Activated CD4-positive, alpha-beta memory T cell treated with anti-CD3 and anti-CD28 coated beads, Interleukin-2, amount 10 ng/mL, durations not matched to agents 7 days and 5 days (primary cell): ENCODE measurements around the gene MYO18A. TPM values are rescaled to one million over a fixed set of nuclear protein-coding genes. Genes with fewer than 3 reads are reported as not detected.
"Not testable (repeated sequence)": the region's sequence is repeated elsewhere in the genome, so short reads cannot be mapped to it uniquely, and the experiment has no call there.

ENCODE experiments used
- CTCF ChIA-PET: fragments of 350-600 bp; sonication (Branson Sonifier 250); formaldehyde crosslinking; loops from one replicate; lab custom pipeline; 2021; ENCODE audit warnings: antibody characterized with exemption, inconsistent platforms; lab: Charles Lee
- POLR2A ChIA-PET: fragments of 350-600 bp; sonication (Branson Sonifier 250); formaldehyde crosslinking; loops from one replicate; lab custom pipeline; 2021; ENCODE audit warnings: antibody characterized with exemption; lab: Charles Lee
- DNase-seq: peaks from one replicate; pipeline ENCODE4 v3.0.0-alpha.2; 2020
- H3K27ac Mint-ChIP-seq: one replicate; pipeline ENCODE4 v1.8.0; 2021; ENCODE audit warnings: mild to moderate bottlenecking, mixed read lengths
- H3K27me3 Mint-ChIP-seq: one replicate; pipeline ENCODE4 v1.8.0; 2021; ENCODE audit warnings: mixed read lengths
- H3K36me3 Mint-ChIP-seq: one replicate; pipeline ENCODE4 v1.8.0; 2021; ENCODE audit warnings: low read depth, mixed read lengths
- H3K4me1 Mint-ChIP-seq: one replicate; pipeline ENCODE4 v1.8.0; 2021; ENCODE audit warnings: mixed read lengths
- H3K4me3 Mint-ChIP-seq: one replicate; pipeline ENCODE4 v1.8.0; 2021; ENCODE audit warnings: mild to moderate bottlenecking, mixed read lengths
- H3K9me3 Mint-ChIP-seq: one replicate; pipeline ENCODE4 v1.8.0; 2021; ENCODE audit warnings: mixed read lengths
- total RNA-seq, 2 experiments: library from RNA; stranded (reverse); gene quantifications; one replicate each; pipeline ENCODE4 v1.2.3, GENCODE V29; 2021

Gene MYO18A
- total RNA-seq, 2 experiments from 2014 or later: 92.6 to 100 TPM

GRCh38 chr17:29149431-29150064 is 30.6 kb downstream of the MYO18A start:
- no peak for DNase-seq
- POLR2A ChIA-PET: interaction anchor here (0.8 to 6.1 kb wide), 15 partner anchors 9 to 143 kb away, joined by 3 to 48 read pairs (median 5); partner anchors contain the start of genes MYO18A and NUFIP2
- no peak overlapping the region for H3K27ac Mint-ChIP-seq

GRCh38 chr17:29148790-29149430 is 31.3 kb downstream of the MYO18A start:
- H3K4me1 Mint-ChIP-seq: peaks cover 55% of the 10 kb centered on the region
- ChIA-PET POLR2A (interaction anchor here (0.8 to 6.1 kb wide), 13 partner anchors 10 to 144 kb away, joined by 3 to 48 read pairs (median 5); partner anchors contain the start of genes MYO18A and NUFIP2), CTCF (interaction anchor here (0.6 to 11.3 kb wide), 37 partner anchors 8 to 361 kb away, joined by 3 to 286 read pairs (median 4); partner anchors contain the start of genes CRYBA1, FAM222B, MYO18A and NUFIP2)

More at GRCh38 chr17:29149431-29150064, 30.6 kb downstream of the MYO18A start:
- Mint-ChIP-seq H3K36me3 (no peaks in the 10 kb centered on the region), H3K4me3 (peak overlapping the region; percentile 62), H3K27me3 (no peaks in the 10 kb centered on the region), H3K9me3 (no peaks in the 10 kb centered on the region), H3K4me1 (peaks cover 57% of the 10 kb centered on the region)
- CTCF ChIA-PET: interaction anchor here (0.7 to 11.3 kb wide), 33 partner anchors 8 to 360 kb away, joined by 3 to 286 read pairs (median 5); partner anchors contain the start of genes CRYBA1, FAM222B and MYO18A

DNA sequence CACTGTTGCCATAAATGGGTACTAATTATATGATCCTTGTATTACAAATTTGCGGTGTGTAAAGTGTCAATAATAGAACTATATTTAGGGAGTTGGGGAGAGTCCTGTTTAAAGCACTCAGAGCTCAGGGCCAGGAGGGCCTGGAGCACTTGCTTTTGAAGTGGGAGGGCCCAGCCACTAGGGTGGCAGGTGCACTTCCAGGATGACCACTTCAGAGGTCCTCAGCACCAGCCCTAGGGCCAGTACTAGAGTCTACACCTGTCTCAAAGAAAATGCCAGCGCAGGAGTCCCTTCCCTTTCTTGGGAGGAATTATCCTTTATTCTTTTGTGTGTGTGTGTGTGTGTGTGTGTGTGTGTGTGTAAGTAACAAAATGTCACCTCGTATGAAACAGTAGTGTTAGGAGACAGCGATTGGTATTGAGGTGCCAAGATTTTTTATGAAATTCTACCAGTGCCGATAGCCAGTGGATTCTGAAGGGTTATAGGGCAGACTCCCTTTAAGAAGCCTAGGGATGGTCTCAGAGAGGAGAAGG is 31.9 kb downstream of the MYO18A start:
- POLR2A ChIA-PET: interaction anchor here (0.8 to 6.1 kb wide), 12 partner anchors 10 to 144 kb away, joined by 3 to 48 read pairs (median 7); partner anchors contain the start of genes MYO18A and NUFIP2
- peaks cover 56% of the 10 kb centered on the region for H3K4me1 Mint-ChIP-seq
- DNase-seq: no peak

More at GRCh38 chr17:29148790-29149430, 31.3 kb downstream of the MYO18A start:
- DNase-seq: peak; percentile 94
- Mint-ChIP-seq H3K27ac (peak overlapping the region; percentile 68), H3K36me3 (no peaks in the 10 kb centered on the region), H3K27me3 (no peaks in the 10 kb centered on the region), H3K4me3 (peak overlapping the region; percentile 65), H3K9me3 (no peaks in the 10 kb centered on the region)

DNA sequence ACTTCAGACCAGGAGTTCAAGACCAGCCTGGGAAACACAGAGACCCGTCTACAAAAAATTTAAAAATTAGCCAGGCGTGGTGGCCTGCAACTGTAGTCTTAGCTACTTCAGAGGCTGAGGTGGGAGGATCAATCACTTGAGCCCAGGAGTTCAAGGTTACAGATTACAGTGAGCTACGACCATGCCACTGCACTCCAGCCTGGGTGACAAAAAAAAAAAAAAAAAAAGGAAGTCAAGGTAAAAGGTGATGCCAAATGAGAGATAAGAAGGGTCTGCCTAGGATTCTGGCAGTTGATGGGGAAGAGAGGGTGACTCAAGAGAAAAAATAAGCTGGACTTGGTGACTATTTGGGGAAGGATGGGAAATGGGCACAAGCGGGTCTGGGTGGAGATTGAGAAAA is 32.5 kb downstream of the MYO18A start:
- no peak for DNase-seq
- H3K27me3 Mint-ChIP-seq: no peaks in the 10 kb centered on the region
- peaks cover 62% of the 10 kb centered on the region for H3K4me1 Mint-ChIP-seq
- H3K4me3 Mint-ChIP-seq: no peak overlapping the region
- ChIA-PET CTCF (interaction anchor here (0.6 to 11.3 kb wide), 18 partner anchors 9 to 760 kb away, joined by 3 to 286 read pairs (median 7); partner anchors contain the start of genes MYO18A and NUFIP2), POLR2A (interaction anchor here (0.6 to 6.1 kb wide), 7 partner anchors 9 to 145 kb away, joined by 3 to 48 read pairs (median 19); partner anchors contain the start of genes CRYBA1, MYO18A and NUFIP2)
- peak overlapping the region; percentile 58 for H3K27ac Mint-ChIP-seq
- no peaks in the 10 kb centered on the region for H3K9me3 Mint-ChIP-seq
- peaks cover 3% of the 10 kb centered on the region for H3K36me3 Mint-ChIP-seq

More for the DNA sequence above, 31.9 kb downstream of the MYO18A start:
- Mint-ChIP-seq H3K27me3 (no peaks in the 10 kb centered on the region), H3K9me3 (no peaks in the 10 kb centered on the region), H3K27ac (peak overlapping the region; percentile 68), H3K4me3 (peak overlapping the region; percentile 65), H3K36me3 (peaks cover 3% of the 10 kb centered on the region)
- CTCF ChIA-PET: interaction anchor here (0.6 to 11.3 kb wide), 40 partner anchors 9 to 759 kb away, joined by 3 to 286 read pairs (median 4); partner anchors contain the start of genes CRYBA1, FAM222B, MYO18A and NUFIP2

GRCh38 chr17:29147228-29147627 is 33.0 kb downstream of the MYO18A start:
- DNase-seq, H3K9me3 Mint-ChIP-seq, H3K4me3 Mint-ChIP-seq, H3K36me3 Mint-ChIP-seq, H3K27me3 Mint-ChIP-seq: not testable (repeated sequence)
- POLR2A ChIA-PET: interaction anchor here (0.6 to 6.1 kb wide), 5 partner anchors 8 to 197 kb away, joined by 3 to 48 read pairs (median 28); partner anchors contain the start of genes CRYBA1 and NUFIP2
- CTCF ChIA-PET: interaction anchor here (0.6 to 11.3 kb wide), 13 partner anchors 8 to 660 kb away, joined by 3 to 286 read pairs (median 40); partner anchors contain the start of genes MYO18A and NUFIP2
- Mint-ChIP-seq H3K4me1 (peaks cover 67% of the 10 kb centered on the region), H3K27ac (peak overlapping the region; percentile 58)

GRCh38 chr17:29146369-29146972 is 33.7 kb downstream of the MYO18A start:
- H3K9me3 Mint-ChIP-seq: no peaks in the 10 kb centered on the region
- no peak for DNase-seq
- no peak overlapping the region for H3K4me3 Mint-ChIP-seq
- ChIA-PET POLR2A (interaction anchor here (0.7 to 6.1 kb wide), 7 partner anchors 8 to 196 kb away, joined by 3 to 48 read pairs (median 5); partner anchors contain the start of gene NUFIP2), CTCF (interaction anchor here (1.1 to 11.3 kb wide), 10 partner anchors 8 to 195 kb away, joined by 3 to 286 read pairs (median 53); partner anchors contain the start of gene MYO18A)
- H3K4me1 Mint-ChIP-seq: peaks cover 72% of the 10 kb centered on the region
- H3K27me3 Mint-ChIP-seq: no peaks in the 10 kb centered on the region
- H3K36me3 Mint-ChIP-seq: peaks cover 3% of the 10 kb centered on the region
- H3K27ac Mint-ChIP-seq: no peak overlapping the region

GRCh38 chr17:29145289-29146073 is 34.7 kb downstream of the MYO18A start:
- DNase-seq: peak; percentile 79
- H3K4me1 Mint-ChIP-seq: peaks cover 79% of the 10 kb centered on the region
- POLR2A ChIA-PET: interaction anchor here (0.6 to 6.1 kb wide), 12 partner anchors 7 to 470 kb away, joined by 3 to 48 read pairs (median 4); partner anchors contain the start of genes NUFIP2 and PHF12
- H3K27ac Mint-ChIP-seq: peak overlapping the region; percentile 32
- no peaks in the 10 kb centered on the region for H3K27me3 Mint-ChIP-seq
- CTCF ChIA-PET: interaction anchor here (0.6 to 11.3 kb wide), 24 partner anchors 7 to 949 kb away, joined by 3 to 286 read pairs (median 4); partner anchors contain the start of gene MYO18A
- no peaks in the 10 kb centered on the region for H3K9me3 Mint-ChIP-seq
- peaks cover 7% of the 10 kb centered on the region for H3K36me3 Mint-ChIP-seq
- no peak overlapping the region for H3K4me3 Mint-ChIP-seq

DNA sequence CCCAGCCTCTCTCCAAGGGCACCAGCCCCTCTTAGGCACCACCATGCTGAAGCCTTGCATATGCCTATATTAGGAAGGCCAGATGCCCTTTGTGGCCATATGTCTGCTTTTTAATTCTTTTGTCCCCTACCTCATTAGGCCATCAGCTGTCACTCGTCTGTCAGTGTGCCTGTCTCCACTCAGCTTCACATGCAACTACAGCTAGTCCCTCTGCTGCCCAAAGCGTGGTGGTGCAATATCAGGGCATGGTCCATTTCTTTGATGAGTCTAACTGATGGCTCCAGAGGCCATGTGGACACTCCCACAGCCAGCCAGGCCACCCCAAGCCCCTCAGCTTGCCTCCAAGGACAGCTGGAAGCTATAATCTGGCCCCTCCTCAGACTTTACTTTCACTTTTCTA is 36.3 kb downstream of the MYO18A start:
- CTCF ChIA-PET: interaction anchor here (1.0 to 11.3 kb wide), 6 partner anchors 11 to 76 kb away, joined by 3 to 286 read pairs (median 110); partner anchors contain the start of gene MYO18A
- no peak overlapping the region for H3K4me3 Mint-ChIP-seq

GRCh38 chr17:29141514-29141876 is 38.7 kb downstream of the MYO18A start:
- Mint-ChIP-seq H3K27me3 (no peaks in the 10 kb centered on the region), H3K4me1 (peaks cover 78% of the 10 kb centered on the region), H3K36me3 (peaks cover 19% of the 10 kb centered on the region), H3K4me3 (peak overlapping the region; percentile 98), H3K9me3 (no peaks in the 10 kb centered on the region), H3K27ac (peak overlapping the region; percentile 100)
- ChIA-PET POLR2A (interaction anchor here (1.0 to 5.3 kb wide), 9 partner anchors 9 to 151 kb away, joined by 3 to 38 read pairs (median 5); partner anchors contain the start of gene MYO18A), CTCF (interaction anchor here (1.4 to 11.3 kb wide), 5 partner anchors 9 to 78 kb away, joined by 3 to 286 read pairs (median 26); partner anchors contain the start of gene MYO18A)
- no peak for DNase-seq

More for the DNA sequence above, 36.3 kb downstream of the MYO18A start:
- Mint-ChIP-seq H3K4me1 (peaks cover 75% of the 10 kb centered on the region), H3K27ac (peak overlapping the region; percentile 61), H3K9me3 (no peaks in the 10 kb centered on the region), H3K27me3 (no peaks in the 10 kb centered on the region), H3K36me3 (peaks cover 10% of the 10 kb centered on the region)
- DNase-seq: peak; percentile 38
- POLR2A ChIA-PET: interaction anchor here (1.3 to 2.1 kb wide), 3 partner anchors 11 to 33 kb away, joined by 3 to 6 read pairs (median 6); no protein-coding TSS in a partner anchor

DNA sequence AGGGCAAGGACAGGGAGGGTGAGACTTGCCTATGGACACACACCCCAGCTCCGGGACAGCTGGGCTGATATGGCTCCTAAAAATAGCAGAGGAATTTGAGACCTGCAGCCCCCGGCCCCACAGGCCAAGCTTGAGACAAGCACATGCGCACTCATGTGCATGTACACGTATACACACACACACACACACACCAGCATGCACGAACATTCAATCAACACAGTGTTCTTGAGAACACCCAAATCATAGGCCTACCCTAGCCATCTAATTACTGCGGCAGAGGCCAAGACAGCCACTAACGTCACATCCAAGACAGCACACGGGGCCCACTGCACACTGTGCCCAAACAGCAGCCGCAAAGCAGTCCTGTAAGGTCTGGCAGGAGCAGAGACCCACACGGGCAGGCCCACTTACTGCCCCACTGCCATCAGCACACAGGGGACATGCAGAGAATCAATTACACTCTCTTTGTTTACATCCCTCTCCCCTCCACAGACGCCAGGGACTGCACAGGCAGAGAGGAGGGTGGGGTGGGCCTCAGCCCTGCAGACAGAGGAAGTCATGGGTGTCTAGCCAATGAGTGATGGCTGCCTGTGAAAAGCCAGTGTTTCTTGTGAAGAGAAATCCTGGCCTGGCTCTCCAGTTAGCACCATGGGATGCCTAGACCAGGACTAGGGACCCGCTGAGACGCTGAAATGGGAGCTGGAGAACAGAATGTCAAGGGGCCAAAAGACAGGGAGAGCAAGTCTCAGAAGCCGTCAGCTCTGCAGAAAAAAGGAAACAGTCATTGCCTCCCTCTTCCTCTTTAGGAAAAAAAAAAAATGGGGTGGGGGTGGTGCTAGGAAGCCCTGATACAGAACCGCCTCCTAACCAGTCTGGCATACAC is 39.3 kb downstream of the MYO18A start:
- H3K4me1 Mint-ChIP-seq: peaks cover 80% of the 10 kb centered on the region
- CTCF ChIA-PET: interaction anchor here (0.6 to 11.3 kb wide), 12 partner anchors 7 to 150 kb away, joined by 3 to 286 read pairs (median 6); partner anchors contain the start of gene MYO18A
- peaks cover 24% of the 10 kb centered on the region for H3K36me3 Mint-ChIP-seq
- H3K27ac Mint-ChIP-seq: peak overlapping the region; percentile 100
- H3K9me3 Mint-ChIP-seq: no peaks in the 10 kb centered on the region
- no peaks in the 10 kb centered on the region for H3K27me3 Mint-ChIP-seq
- DNase-seq: peak; percentile 63
- peak overlapping the region; percentile 98 for H3K4me3 Mint-ChIP-seq
- POLR2A ChIA-PET: interaction anchor here (0.7 to 5.3 kb wide), 27 partner anchors 7 to 421 kb away, joined by 3 to 57 read pairs (median 8); partner anchors contain the start of genes DHRS13, MYO18A, NUFIP2 and PHF12
